ENCODE measurements around the gene LNPK.

The LNPK gene

GRCh38 chr2:176001916-176002687, at the start of gene LNPK:
Gene LNPK, minus strand, starts transcription at chr2:176002267. Its CDS starts 6,683 bp downstream, at chr2:175995584.
- Histone ChIP-seq H3K9me2 (replicated peaks; ENCODE audit: insufficient read depth, low read length) (no peaks in the 10 kb centered on the region), H4K20me1 (ENCODE audit: low read depth, low read length) (no peaks in the 10 kb centered on the region), H3F3A (ENCODE audit: insufficient read depth) (no peaks in the 10 kb centered on the region), H3K27ac (ENCODE audit: low read depth, low read length) (no peak within 1 kb of the TSS), H3K36me3 (ENCODE audit: low read length) (no peaks in the 10 kb centered on the region), H2AFZ (ENCODE audit: low read depth, low read length, severe bottlenecking) (peak within 1 kb of the TSS; percentile 84), H3K27me3 (ENCODE audit: low read length) (no peaks in the 10 kb centered on the region), H3K4me3 (ENCODE audit: insufficient read depth, low read length, poor library complexity, severe bottlenecking) (peak within 1 kb of the TSS; percentile 60), H3K79me2 (ENCODE audit: insufficient read depth, low read length) (peaks cover 36% of the 10 kb centered on the region), H3K9me3 (ENCODE audit: insufficient read depth, low read length) (no peaks in the 10 kb centered on the region), H3K4me2 (ENCODE audit: low read depth, low read length, poor library complexity, severe bottlenecking) (peak within 1 kb of the TSS; percentile 84), H3K9ac (ENCODE audit: low read length) (peak within 1 kb of the TSS; percentile 83)
- TF ChIP-seq CTCF (IDR thresholded peaks at IDR 0.05; ENCODE audit: insufficient read depth, low read length, poor library complexity, severe bottlenecking) (no peak), EZH2phosphoT487 (conservative IDR thresholded peaks at IDR 0.05; ENCODE audit: low read length) (no peak)

GRCh38 chr2:176039375-176039774, 37.3 kb upstream of the LNPK start:
- Histone ChIP-seq H3F3A (ENCODE audit: insufficient read depth) (no peaks in the 10 kb centered on the region), H3K4me2 (ENCODE audit: low read depth, low read length, poor library complexity, severe bottlenecking) (no peak overlapping the region), H3K27ac (ENCODE audit: low read depth, low read length) (no peak overlapping the region), H4K20me1 (ENCODE audit: low read depth, low read length) (no peaks in the 10 kb centered on the region), H3K36me3 (ENCODE audit: low read length) (no peaks in the 10 kb centered on the region), H3K9ac (ENCODE audit: low read length) (no peak overlapping the region), H3K27me3 (ENCODE audit: low read length) (no peaks in the 10 kb centered on the region), H3K9me3 (ENCODE audit: insufficient read depth, low read length) (no peaks in the 10 kb centered on the region), H3K79me2 (ENCODE audit: insufficient read depth, low read length) (no peaks in the 10 kb centered on the region), H3K9me2 (replicated peaks; ENCODE audit: insufficient read depth, low read length) (no peaks in the 10 kb centered on the region), H3K4me3 (ENCODE audit: insufficient read depth, low read length, poor library complexity, severe bottlenecking) (no peak overlapping the region), H2AFZ (ENCODE audit: low read depth, low read length, severe bottlenecking) (no peak overlapping the region)
- TF ChIP-seq EZH2phosphoT487 (conservative IDR thresholded peaks at IDR 0.05; ENCODE audit: low read length) (no peak), CTCF (IDR thresholded peaks at IDR 0.05; ENCODE audit: insufficient read depth, low read length, poor library complexity, severe bottlenecking) (no peak)

- Histone ChIP-seq H3K36me3 (ENCODE audit: low read length) (no peaks in the 10 kb centered on the region), H3K4me3 (ENCODE audit: insufficient read depth, low read length, poor library complexity, severe bottlenecking) (no peak overlapping the region), H4K20me1 (ENCODE audit: low read depth, low read length) (no peaks in the 10 kb centered on the region), H3K79me2 (ENCODE audit: insufficient read depth, low read length) (no peaks in the 10 kb centered on the region), H3K27ac (ENCODE audit: low read depth, low read length) (no peak overlapping the region), H3K9me2 (replicated peaks; ENCODE audit: insufficient read depth, low read length) (no peaks in the 10 kb centered on the region), H3K27me3 (ENCODE audit: low read length) (no peaks in the 10 kb centered on the region), H3K4me2 (ENCODE audit: low read depth, low read length, poor library complexity, severe bottlenecking) (no peak overlapping the region), H3K9ac (ENCODE audit: low read length) (no peak overlapping the region), H3K9me3 (ENCODE audit: insufficient read depth, low read length) (no peaks in the 10 kb centered on the region), H3F3A (ENCODE audit: insufficient read depth) (no peaks in the 10 kb centered on the region), H2AFZ (ENCODE audit: low read depth, low read length, severe bottlenecking) (no peak overlapping the region)
- TF ChIP-seq CTCF (IDR thresholded peaks at IDR 0.05; ENCODE audit: insufficient read depth, low read length, poor library complexity, severe bottlenecking), result no peak
- no peak for TF ChIP-seq EZH2phosphoT487 (conservative IDR thresholded peaks at IDR 0.05; ENCODE audit: low read length)
Observed at GRCh38 chr2:176038694-176039093, 36.6 kb upstream of the LNPK start.
